Gastroesophageal sphincter (tissue), 4 donors: ENCODE results near the gene PTPRO. TPM values are rescaled to one million over a fixed set of nuclear protein-coding genes. Genes with fewer than 3 reads are reported as not detected.

ENCODE experiments used
- ATAC-seq: fragments of 150-250 bp; one replicate; pipeline ENCODE4 v1.9.1; 2016; ENCODE audit warnings: mild to moderate bottlenecking, moderate library complexity
- H3K27ac ChIP-seq, 4 donors: fragments of 200-600 bp; sonication (generic) in 3 of 4; 1 replicate in 3 of 4; 2 replicates in 1 of 4; pipeline ENCODE4 v1.5.1; 2016 to 2019
- H3K27me3 ChIP-seq: fragments of 200-600 bp; sonication (generic); one replicate; pipeline ENCODE4 v1.5.1; 2019
- H3K36me3 ChIP-seq, 2 donors: fragments of 200-600 bp; sonication (generic); one replicate each; pipeline ENCODE4 v1.5.1; 2019; ENCODE audit warnings: control low read depth in 1 of 2
- H3K4me1 ChIP-seq, 3 donors: fragments of 200-600 bp; sonication (generic); 1 replicate in 2 of 3; 2 replicates in 1 of 3; pipeline ENCODE4 v1.5.1; 2016 to 2019; ENCODE audit warnings: control low read depth in 2 of 3
- H3K4me3 ChIP-seq, 2 donors: fragments of 200-600 bp; sonication (generic); one replicate each; pipeline ENCODE4 v1.5.1; 2019; ENCODE audit warnings: mild to moderate bottlenecking in 1 of 2, moderate library complexity in 1 of 2
- H3K9me3 ChIP-seq, 3 donors: fragments of 200-600 bp; sonication (generic); one replicate each; pipeline ENCODE4 v1.5.1; 2017 to 2019; ENCODE audit warnings: control low read depth in 2 of 3
- CTCF ChIP-seq, 4 experiments: fragments of 200-600 bp in 2 of 4; fragments of 450-650 bp in 2 of 4; sonication (generic) in 1 of 4; IDR thresholded peaks; one replicate each; pipeline ENCODE4 v1.5.1; 2017 to 2019; ENCODE audit warnings: antibody characterized with exemption in 4 of 4, mild to moderate bottlenecking in 2 of 4, moderate library complexity in 2 of 4
- EP300 ChIP-seq: sonication (generic); formaldehyde crosslinking; IDR thresholded peaks from one replicate; pipeline ENCODE4 v1.6.1; 2017; ENCODE audit warnings: antibody characterized with exemption, mild to moderate bottlenecking
- POLR2A ChIP-seq, 2 donors: fragments of 450-650 bp; IDR thresholded peaks; one replicate each; pipeline ENCODE4 v1.6.1; 2017; ENCODE audit warnings: antibody characterized with exemption in 2 of 2, mild to moderate bottlenecking in 2 of 2, moderate library complexity in 1 of 2
- POLR2AphosphoS5 ChIP-seq: sonication (generic); formaldehyde crosslinking; IDR thresholded peaks from one replicate; pipeline ENCODE4 v1.6.1; 2017; ENCODE audit warnings: antibody characterized with exemption
- WGBS, 2 donors: methylation state at CpG; one replicate each; pipeline ENCODE4 v1.1.5; 2018; ENCODE audit warnings: low coverage in 1 of 2; 5-methylcytosine and 5-hydroxymethylcytosine counted together
- total RNA-seq, 4 donors: library from RNA; depleted of rRNA; stranded (reverse); fragments of >200 nt; gene quantifications; one replicate each; pipeline ENCODE4 v1.1.0, GENCODE V29; 2016

The PTPRO gene
- 10 to 100 TPM in 1 of 4 donors, 1 to 10 TPM in 2, under 1 TPM in 1; 0.50 to 10.7 (median 2.8) TPM for total RNA-seq

GRCh38 chr12:15322164-15323061 is at the start of gene PTPRO:
Gene PTPRO, plus strand, starts transcription at chr12:15322508.
- peaks cover 48% of the 10 kb centered on the region for H3K27me3 ChIP-seq
- H3K36me3 ChIP-seq, result no peaks in the 10 kb centered on the region
- no peak for ATAC-seq
- peaks cover 0 to 13% (median 7%) of the 10 kb centered on the region in 3 donors for H3K4me1 ChIP-seq
- H3K9me3 ChIP-seq, result no peaks in the 10 kb centered on the region
- no peak for TF ChIP-seq POLR2A (IDR thresholded peaks at IDR 0.05)
- TF ChIP-seq POLR2AphosphoS5, result no peak
- no peak for TF ChIP-seq EP300
- TF ChIP-seq CTCF (IDR thresholded peaks at IDR 0.05), result no peak
- no peak within 1 kb of the TSS for H3K27ac ChIP-seq
- H3K4me3 ChIP-seq, result peak within 1 kb of the TSS in 1 of 2 donors; percentile 44
- 0 to 5% methylated on average over 4 to 12 of the region's 70 CpGs for WGBS, 2 donors

GRCh38 chr12:15273896-15274295 is 48.4 kb upstream of the PTPRO start:
- 72 to 100% methylated on average over 2 to 3 of the region's 3 CpGs for WGBS, 2 donors

DNA sequence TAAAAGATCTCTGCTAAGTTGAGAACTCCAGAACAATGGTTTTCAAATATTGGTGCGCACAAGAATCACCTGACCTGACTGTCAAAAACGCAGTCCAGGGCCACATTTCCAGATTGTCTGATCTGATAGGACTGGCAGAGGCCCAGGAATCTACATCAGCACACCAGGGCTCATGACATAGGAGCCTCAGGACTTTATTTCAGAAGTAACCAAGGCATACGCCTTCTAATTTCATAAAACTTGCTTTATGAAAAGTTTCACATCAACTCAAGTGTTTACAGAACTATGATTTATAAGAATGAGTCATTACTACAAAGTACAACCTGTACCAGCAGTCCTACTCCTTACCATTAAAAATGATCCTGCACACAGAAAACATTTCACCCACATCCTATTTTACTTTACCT is 47.7 kb upstream of the PTPRO start:
- WGBS, 2 donors, result 32 to 47% methylated on average over 3 of the region's 3 CpGs
- Histone ChIP-seq H3K4me3 (no peak overlapping the region), H3K27me3 (no peaks in the 10 kb centered on the region), H3K36me3 (no peaks in the 10 kb centered on the region), H3K4me1 (peaks cover 6 to 34% (median 7%) of the 10 kb centered on the region in 3 donors), H3K9me3 (no peaks in the 10 kb centered on the region), H3K27ac (peak overlapping the region in 3 of 4 donors; percentile 55 to 62 (median 55))
- peak; percentile 94 for TF ChIP-seq POLR2AphosphoS5
- TF ChIP-seq CTCF (IDR thresholded peaks at IDR 0.05), result no peak
- TF ChIP-seq POLR2A (IDR thresholded peaks at IDR 0.05), result no peak
- TF ChIP-seq EP300, result peak; percentile 43
- peak; percentile 32 for ATAC-seq

More at GRCh38 chr12:15273896-15274295, 48.4 kb upstream of the PTPRO start:
- ATAC-seq, result no peak
- peaks cover 3 to 27% (median 7%) of the 10 kb centered on the region in 3 donors for H3K4me1 ChIP-seq
- H3K27me3 ChIP-seq, result no peaks in the 10 kb centered on the region
- no peaks in the 10 kb centered on the region for H3K36me3 ChIP-seq
- TF ChIP-seq CTCF (IDR thresholded peaks at IDR 0.05) (no peak), POLR2A (IDR thresholded peaks at IDR 0.05) (no peak), POLR2AphosphoS5 (no peak), EP300 (no peak)
- H3K9me3 ChIP-seq, result no peaks in the 10 kb centered on the region
- peak overlapping the region in 1 of 4 donors; percentile 62 for H3K27ac ChIP-seq
- H3K4me3 ChIP-seq, result no peak overlapping the region

DNA sequence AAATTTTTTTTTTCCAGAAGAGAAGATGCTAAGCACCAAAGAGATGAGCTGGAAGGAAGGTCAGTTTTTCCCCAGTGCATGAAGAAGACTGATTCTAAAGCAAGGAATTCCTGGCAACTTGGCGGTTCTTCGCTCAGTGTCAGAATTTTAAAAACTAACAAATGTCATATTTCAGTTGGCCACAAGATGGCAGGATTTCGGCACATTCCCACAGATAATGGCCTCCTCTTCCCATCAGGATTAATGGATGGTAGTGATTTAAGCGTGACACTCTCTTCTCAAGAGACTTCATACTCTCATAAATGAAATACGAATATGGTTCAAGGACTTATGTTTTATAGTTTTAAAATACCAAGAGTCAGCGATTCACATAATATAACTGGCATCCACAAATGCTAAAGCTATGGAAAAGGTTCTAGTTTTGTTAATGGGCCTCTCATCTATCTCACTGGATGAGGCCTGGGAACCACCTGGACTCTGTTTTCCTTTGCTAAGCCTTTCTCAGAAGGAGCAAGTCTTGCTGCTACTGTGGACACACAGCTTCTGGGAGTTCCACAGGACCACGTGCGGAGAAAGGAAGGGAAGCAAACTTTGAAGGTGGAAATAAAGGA is 46.1 kb upstream of the PTPRO start:
- Histone ChIP-seq H3K27me3 (no peaks in the 10 kb centered on the region), H3K27ac (no peak overlapping the region), H3K36me3 (no peaks in the 10 kb centered on the region), H3K9me3 (no peaks in the 10 kb centered on the region), H3K4me1 (peaks cover 6 to 37% (median 7%) of the 10 kb centered on the region in 3 donors), H3K4me3 (no peak overlapping the region)
- TF ChIP-seq CTCF (IDR thresholded peaks at IDR 0.05), result peak; percentile 67 to 77 (median 76)
- no peak for TF ChIP-seq POLR2A (IDR thresholded peaks at IDR 0.05)
- TF ChIP-seq POLR2AphosphoS5, result peak; percentile 33
- no peak for ATAC-seq
- 39 to 49% methylated on average over 8 of the region's 8 CpGs for WGBS, 2 donors
